Sigmoid colon (tissue), 3 donors: ENCODE results near the gene RANBP17.

Experiments used
- CTCF ChIP-seq, 4 experiments: fragments of 450-650 bp in 3 of 4; fragments of 200-600 bp in 1 of 4; IDR thresholded peaks; one replicate each; pipeline ENCODE4 v1.5.1; 2016 to 2019; ENCODE audit warnings: antibody characterized with exemption in 4 of 4, mild to moderate bottlenecking in 3 of 4, moderate library complexity in 2 of 4
- POLR2A ChIP-seq, 2 donors: fragments of 450-650 bp; IDR thresholded peaks; one replicate each; pipeline ENCODE4 v1.6.1; 2016; ENCODE audit warnings: antibody characterized with exemption in 2 of 2, mild to moderate bottlenecking in 2 of 2, moderate library complexity in 2 of 2

GRCh38 chr5:171268700-171269620, 407.1 kb downstream of the RANBP17 start:
- TF ChIP-seq POLR2A (IDR thresholded peaks at IDR 0.05) (no peak), CTCF (IDR thresholded peaks at IDR 0.05) (no peak)
